ENCODE results near the gene INTS6. TPM values are rescaled to one million over a fixed set of nuclear protein-coding genes. Genes with fewer than 3 reads are reported as not detected.

Gene INTS6
- total and polyA plus RNA-seq, 4 donors = 9.8 to 51.6 (median 25.2) TPM

GRCh38 chr13:51317262-51317661 is 135.6 kb downstream of the INTS6 start:
- 28 to 55% methylated on average over 1 of the region's 1 CpG for WGBS, 2 donors
- no peaks in the 10 kb centered on the region for H3K27me3 ChIP-seq (ENCODE audit: control insufficient read depth in 1 of 2, insufficient read depth in 2 of 2, low read length in 1 of 2)
- no peak for DNase-seq
- no peak for ATAC-seq (ENCODE audit: low FRiP score)
- H3K9me3 ChIP-seq (ENCODE audit: control insufficient read depth, low read length) = no peaks in the 10 kb centered on the region
- no peaks in the 10 kb centered on the region for H3K36me3 ChIP-seq (ENCODE audit: control insufficient read depth in 1 of 2, insufficient read depth in 2 of 2, low read length in 1 of 2)
- intact Hi-C loops (cut with DNase I) = no loop called here
- H3K4me1 ChIP-seq (ENCODE audit: control insufficient read depth in 1 of 2, insufficient read depth in 2 of 2, low read length in 2 of 2) = peaks cover 0 to 8% of the 10 kb centered on the region in 2 donors
- H3K27ac ChIP-seq (ENCODE audit: low read depth in 1 of 2, low read length in 2 of 2) = no peak overlapping the region
- H3K4me3 ChIP-seq (ENCODE audit: low read length in 2 of 2) = no peak overlapping the region

GRCh38 chr13:51313619-51314018 is 139.2 kb downstream of the INTS6 start:
- ATAC-seq (ENCODE audit: low FRiP score) (no peak), DNase-seq (no peak)
- H3K27ac ChIP-seq (ENCODE audit: low read depth in 1 of 2, low read length in 2 of 2) = no peak overlapping the region
- peaks cover 0 to 6% of the 10 kb centered on the region in 2 donors for H3K4me1 ChIP-seq (ENCODE audit: control insufficient read depth in 1 of 2, insufficient read depth in 2 of 2, low read length in 2 of 2)
- H3K36me3 ChIP-seq (ENCODE audit: control insufficient read depth in 1 of 2, insufficient read depth in 2 of 2, low read length in 1 of 2) = no peaks in the 10 kb centered on the region
- 74 to 88% methylated on average over 1 of the region's 1 CpG for WGBS, 2 donors
- H3K9me3 ChIP-seq (ENCODE audit: control insufficient read depth, low read length) = no peaks in the 10 kb centered on the region
- H3K4me3 ChIP-seq (ENCODE audit: low read length in 2 of 2) = no peak overlapping the region
- no peaks in the 10 kb centered on the region for H3K27me3 ChIP-seq (ENCODE audit: control insufficient read depth in 1 of 2, insufficient read depth in 2 of 2, low read length in 1 of 2)
- intact Hi-C loops (cut with DNase I) = no loop called here

GRCh38 chr13:51311957-51312520 is 140.8 kb downstream of the INTS6 start:
- Histone ChIP-seq H3K9me3 (ENCODE audit: control insufficient read depth, low read length) (no peaks in the 10 kb centered on the region), H3K27ac (ENCODE audit: low read depth in 1 of 2, low read length in 2 of 2) (no peak overlapping the region), H3K4me1 (ENCODE audit: control insufficient read depth in 1 of 2, insufficient read depth in 2 of 2, low read length in 2 of 2) (peaks cover 0 to 6% of the 10 kb centered on the region in 2 donors), H3K36me3 (ENCODE audit: control insufficient read depth in 1 of 2, insufficient read depth in 2 of 2, low read length in 1 of 2) (no peaks in the 10 kb centered on the region), H3K4me3 (ENCODE audit: low read length in 2 of 2) (no peak overlapping the region), H3K27me3 (ENCODE audit: control insufficient read depth in 1 of 2, insufficient read depth in 2 of 2, low read length in 1 of 2) (no peaks in the 10 kb centered on the region)
- DNase-seq (no peak), ATAC-seq (ENCODE audit: low FRiP score) (no peak)
- WGBS, 2 donors = 94 to 95% methylated on average over 5 of the region's 5 CpGs
- intact Hi-C loops (cut with DNase I) = no loop called here

Small RNA genes lying within 50 kb of the gene (microRNA-seq; reads per million reads assigned to microRNA genes)
- gene MIR5693 = 0 reads per million in 2 donors

Other genes with a start within 250 kb of the INTS6 start
- gene FAM124A, start 230.6 kb downstream of the INTS6 start, total RNA-seq = 1 to 10 TPM; 7.2 to 9.2 TPM
- gene FAM124A, start 230.6 kb downstream of the INTS6 start, polyA plus RNA-seq = 1 to 10 TPM; 1.6 to 1.7 TPM
- not detected for gene SERPINE3, start 113.3 kb downstream of the INTS6 start, total RNA-seq
- not detected for gene SERPINE3, start 113.3 kb downstream of the INTS6 start, polyA plus RNA-seq
- 10 to 100 TPM; 15.3 to 24.4 TPM for gene WDFY2, start 131.4 kb upstream of the INTS6 start, total RNA-seq
- 1 to 10 TPM; 2.5 to 7.2 TPM for gene WDFY2, start 131.4 kb upstream of the INTS6 start, polyA plus RNA-seq

All from aorta (tissue), 5 donors.